ENCODE measurements around the gene CITED2.
A peak's percentile ranks its signal among the peaks of the same experiment; 100 is the strongest.

CITED2 gene

DNA sequence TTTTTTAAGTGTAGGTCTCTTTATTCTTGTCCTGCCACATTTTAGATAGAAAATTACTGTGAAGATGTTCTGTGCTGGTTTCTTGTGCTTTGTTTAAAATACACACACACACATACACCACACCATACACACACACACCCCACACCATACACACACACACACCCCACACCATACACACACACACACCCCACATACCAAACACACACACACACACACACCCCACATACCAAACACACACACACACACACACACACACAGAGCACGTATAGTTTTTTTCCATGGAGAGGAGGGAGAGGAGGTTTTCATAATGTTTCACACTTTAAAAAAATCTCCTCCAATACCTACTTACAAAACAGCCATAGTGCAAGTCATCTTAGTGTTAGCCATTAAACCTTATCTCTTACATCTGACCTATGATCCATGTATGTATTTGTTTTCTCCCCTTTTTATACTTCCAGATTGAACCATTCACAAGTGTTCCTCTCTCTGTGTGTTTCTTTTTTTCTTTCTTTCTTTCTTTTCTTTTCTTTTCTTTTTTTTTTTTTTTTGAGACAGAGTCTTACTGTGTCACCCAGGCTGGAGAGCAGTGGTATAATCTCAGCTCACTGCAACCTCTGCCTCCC lies 19.7 kb upstream of the CITED2 start:
- H3K9me3 Mint-ChIP-seq, result no peaks in the 10 kb centered on the region
- no peaks in the 10 kb centered on the region for H3K27me3 Mint-ChIP-seq
- no peak overlapping the region for H3K4me3 Mint-ChIP-seq
- H3K27ac Mint-ChIP-seq, result no peak overlapping the region
- no peaks in the 10 kb centered on the region for H3K4me1 Mint-ChIP-seq
- H3K36me3 Mint-ChIP-seq, result no peaks in the 10 kb centered on the region

DNA sequence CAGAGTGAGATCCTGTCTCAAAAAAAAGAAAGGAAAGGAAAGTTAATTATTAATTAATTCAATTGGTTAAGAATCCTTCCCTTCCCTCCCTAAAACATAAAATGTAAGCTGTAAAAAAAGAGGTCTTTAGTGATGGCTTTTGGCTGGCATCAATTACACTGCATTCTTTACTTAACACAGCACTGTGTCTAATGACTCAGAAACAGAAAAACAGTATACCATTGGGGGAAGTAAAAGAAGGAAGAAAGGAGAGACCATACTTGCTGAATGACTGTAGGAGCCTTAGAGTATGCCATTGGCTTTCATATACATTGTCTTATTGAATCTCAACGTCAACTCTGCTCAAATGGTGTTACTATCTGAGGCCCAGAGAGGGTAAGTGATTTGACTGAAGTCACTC lies 18.3 kb upstream of the CITED2 start:
- H3K4me3 Mint-ChIP-seq, result no peak overlapping the region
- no peaks in the 10 kb centered on the region for H3K27me3 Mint-ChIP-seq
- H3K27ac Mint-ChIP-seq, result no peak overlapping the region
- H3K9me3 Mint-ChIP-seq, result no peaks in the 10 kb centered on the region
- H3K4me1 Mint-ChIP-seq, result no peaks in the 10 kb centered on the region
- H3K36me3 Mint-ChIP-seq, result no peaks in the 10 kb centered on the region

DNA sequence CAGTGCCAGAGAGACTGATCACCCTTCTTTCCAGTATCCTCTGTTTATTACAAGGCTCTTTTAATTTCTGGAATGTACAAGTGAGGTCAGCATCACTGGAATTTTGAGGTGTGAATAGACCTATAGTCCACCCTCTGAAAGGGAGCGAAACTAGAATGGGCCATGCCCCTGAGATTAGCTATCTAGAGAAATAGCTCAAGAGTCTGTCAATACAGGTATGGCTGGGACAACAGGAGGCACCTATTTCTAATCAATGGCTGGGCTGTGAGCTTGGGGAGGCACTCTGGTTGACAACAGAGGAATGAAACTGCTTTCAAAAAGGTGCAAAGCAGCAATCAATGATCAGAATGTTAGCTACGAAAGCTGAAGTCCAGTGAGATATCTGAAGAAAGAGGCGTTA lies 17.3 kb upstream of the CITED2 start:
- Mint-ChIP-seq H3K27me3 (no peaks in the 10 kb centered on the region), H3K27ac (no peak overlapping the region), H3K4me3 (no peak overlapping the region), H3K4me1 (no peaks in the 10 kb centered on the region), H3K9me3 (no peaks in the 10 kb centered on the region), H3K36me3 (no peaks in the 10 kb centered on the region)

DNA sequence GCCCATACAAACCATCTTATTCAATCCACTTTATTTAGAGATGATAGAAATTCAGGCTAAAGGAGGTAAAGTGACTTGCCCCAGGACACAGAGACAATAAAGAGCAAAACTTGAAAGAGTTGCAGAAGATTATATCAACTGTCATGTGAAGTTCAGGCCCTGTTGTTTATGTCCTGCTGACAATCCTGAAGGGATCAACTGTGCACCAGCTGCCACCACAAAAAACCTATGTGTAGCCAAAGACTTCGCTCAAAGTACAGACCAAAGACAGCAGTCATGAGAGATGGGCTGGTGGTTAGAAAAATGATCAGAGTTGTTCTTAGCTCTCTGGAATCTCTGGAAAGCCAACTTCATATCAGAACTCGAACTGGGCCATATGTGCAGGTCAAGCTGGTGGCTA lies 16.0 kb upstream of the CITED2 start:
- H3K27ac Mint-ChIP-seq, result no peak overlapping the region
- H3K27me3 Mint-ChIP-seq, result no peaks in the 10 kb centered on the region
- H3K9me3 Mint-ChIP-seq, result no peaks in the 10 kb centered on the region
- H3K36me3 Mint-ChIP-seq, result no peaks in the 10 kb centered on the region
- H3K4me1 Mint-ChIP-seq, result no peaks in the 10 kb centered on the region
- no peak overlapping the region for H3K4me3 Mint-ChIP-seq

DNA sequence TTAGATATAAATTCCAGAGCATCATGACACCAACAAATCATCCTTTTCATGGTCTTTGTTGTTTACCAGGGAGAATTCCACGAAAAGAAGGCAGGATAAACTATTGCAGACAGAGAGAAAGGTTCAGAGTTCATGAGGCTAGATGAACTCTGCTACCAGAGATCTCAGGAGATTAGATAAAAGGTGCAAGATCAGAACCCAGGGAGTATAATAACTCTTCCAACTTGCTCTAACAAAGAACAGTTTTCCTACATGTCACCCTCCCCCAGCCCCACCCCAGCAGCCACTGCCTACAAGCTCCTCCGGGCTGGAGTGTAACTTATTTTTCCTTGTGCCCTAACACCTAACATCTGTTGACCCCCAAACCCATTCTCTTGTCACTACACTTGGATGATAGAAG lies 13.9 kb upstream of the CITED2 start:
- no peak overlapping the region for H3K4me3 Mint-ChIP-seq
- no peak overlapping the region for H3K27ac Mint-ChIP-seq
- H3K36me3 Mint-ChIP-seq, result no peaks in the 10 kb centered on the region
- no peaks in the 10 kb centered on the region for H3K9me3 Mint-ChIP-seq
- no peaks in the 10 kb centered on the region for H3K27me3 Mint-ChIP-seq
- H3K4me1 Mint-ChIP-seq, result no peaks in the 10 kb centered on the region

DNA sequence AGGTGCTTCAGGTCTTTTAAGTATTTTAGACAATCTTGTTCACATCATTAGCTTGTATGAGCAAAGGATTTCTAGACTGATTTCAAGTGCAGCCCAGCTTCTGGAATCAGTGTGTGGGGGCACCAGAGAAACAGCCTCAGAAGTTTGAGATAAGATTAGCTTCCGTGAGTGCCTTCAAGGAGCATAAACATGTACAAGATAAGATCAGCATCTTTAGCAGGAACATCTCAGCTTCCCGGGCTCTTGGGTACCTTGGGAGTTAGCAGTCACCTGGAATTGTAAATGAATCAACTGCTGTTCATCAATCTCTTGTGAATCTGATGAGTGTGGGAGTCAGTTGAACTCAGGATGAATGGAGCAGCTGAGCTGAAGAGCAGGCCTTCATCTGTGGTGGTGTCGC lies 12.0 kb upstream of the CITED2 start:
- Mint-ChIP-seq H3K4me3 (no peak overlapping the region), H3K9me3 (no peaks in the 10 kb centered on the region), H3K4me1 (no peaks in the 10 kb centered on the region), H3K27ac (no peak overlapping the region), H3K27me3 (peaks cover 1% of the 10 kb centered on the region), H3K36me3 (peaks cover 2% of the 10 kb centered on the region)

DNA sequence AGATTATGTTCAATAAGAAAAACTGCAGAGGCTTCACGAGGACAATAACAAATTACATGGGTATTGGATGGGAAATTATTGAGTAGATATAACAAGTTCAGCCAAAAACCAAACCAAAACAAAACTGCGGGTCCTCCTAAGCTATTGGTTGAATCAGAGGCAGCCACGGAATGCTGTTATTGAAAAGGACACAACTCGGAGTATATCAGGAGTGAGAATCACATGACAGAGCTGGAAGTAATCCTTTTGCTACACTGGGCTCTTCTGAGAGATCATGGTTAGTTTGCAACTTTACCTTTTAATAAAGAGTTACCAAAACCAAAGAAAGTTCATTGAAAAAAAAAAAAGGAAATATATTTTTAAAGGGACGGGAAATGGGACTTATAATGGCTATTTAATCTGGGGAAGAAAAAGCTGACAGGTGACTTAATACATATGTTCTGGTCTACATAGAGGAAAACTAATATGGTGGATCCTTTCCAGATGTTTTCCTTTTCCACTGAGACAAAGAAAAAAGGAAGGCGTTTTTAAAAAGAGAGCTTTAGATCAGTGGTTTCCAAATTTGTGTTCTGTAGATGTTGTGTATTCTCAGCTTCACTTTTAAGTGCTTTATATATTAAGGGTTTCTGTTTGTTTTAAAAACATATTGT lies 6.9 kb upstream of the CITED2 start:
- Mint-ChIP-seq H3K4me1 (peaks cover 4% of the 10 kb centered on the region), H3K27ac (no peak overlapping the region), H3K36me3 (peaks cover 2% of the 10 kb centered on the region), H3K9me3 (no peaks in the 10 kb centered on the region), H3K27me3 (peaks cover 1% of the 10 kb centered on the region), H3K4me3 (no peak overlapping the region)

DNA sequence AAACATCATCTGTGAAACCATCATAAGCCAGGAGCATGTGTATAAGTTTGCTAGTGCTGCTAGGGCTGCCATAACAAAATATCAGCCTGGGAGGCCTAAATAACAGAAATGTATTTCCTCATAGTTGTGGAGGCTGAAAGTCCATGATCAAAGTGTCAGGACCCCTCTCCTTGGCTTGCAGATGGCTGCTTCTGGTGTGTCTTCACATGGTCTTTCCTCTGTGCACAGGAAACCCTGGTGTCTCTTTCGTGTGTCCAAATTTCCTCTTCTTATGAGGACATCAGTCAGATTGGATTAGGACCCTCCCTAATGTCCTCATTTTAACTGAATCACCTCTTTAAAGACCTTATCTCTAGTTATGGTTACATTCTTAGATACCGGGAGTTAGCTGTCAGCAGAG lies 6.2 kb upstream of the CITED2 start:
- Mint-ChIP-seq H3K4me3 (no peak overlapping the region), H3K9me3 (no peaks in the 10 kb centered on the region), H3K27me3 (peaks cover 1% of the 10 kb centered on the region), H3K27ac (no peak overlapping the region), H3K4me1 (peaks cover 12% of the 10 kb centered on the region), H3K36me3 (peaks cover 2% of the 10 kb centered on the region)

DNA sequence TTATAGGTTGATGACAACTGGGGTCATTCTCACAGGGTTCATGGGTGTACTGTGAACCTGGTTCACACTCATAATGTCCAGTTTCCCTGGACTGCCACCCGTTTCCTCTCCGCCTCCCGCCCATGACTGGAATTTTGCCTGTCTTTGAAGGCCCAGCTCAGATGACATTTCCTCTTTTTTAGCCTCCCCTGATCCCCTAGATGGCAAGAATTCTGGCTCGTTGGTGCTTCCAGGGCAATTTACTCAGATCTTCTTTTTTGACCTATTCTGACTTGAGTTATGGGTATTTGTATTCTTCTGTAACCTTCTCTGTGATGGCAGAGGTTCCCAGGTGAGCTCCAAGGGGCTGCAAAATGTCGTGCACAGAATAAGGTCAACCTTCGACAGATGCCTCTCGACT lies 5.7 kb upstream of the CITED2 start:
- Mint-ChIP-seq H3K9me3 (no peaks in the 10 kb centered on the region), H3K4me3 (no peak overlapping the region), H3K4me1 (peaks cover 15% of the 10 kb centered on the region), H3K36me3 (peaks cover 2% of the 10 kb centered on the region), H3K27me3 (peaks cover 1% of the 10 kb centered on the region), H3K27ac (no peak overlapping the region)

DNA sequence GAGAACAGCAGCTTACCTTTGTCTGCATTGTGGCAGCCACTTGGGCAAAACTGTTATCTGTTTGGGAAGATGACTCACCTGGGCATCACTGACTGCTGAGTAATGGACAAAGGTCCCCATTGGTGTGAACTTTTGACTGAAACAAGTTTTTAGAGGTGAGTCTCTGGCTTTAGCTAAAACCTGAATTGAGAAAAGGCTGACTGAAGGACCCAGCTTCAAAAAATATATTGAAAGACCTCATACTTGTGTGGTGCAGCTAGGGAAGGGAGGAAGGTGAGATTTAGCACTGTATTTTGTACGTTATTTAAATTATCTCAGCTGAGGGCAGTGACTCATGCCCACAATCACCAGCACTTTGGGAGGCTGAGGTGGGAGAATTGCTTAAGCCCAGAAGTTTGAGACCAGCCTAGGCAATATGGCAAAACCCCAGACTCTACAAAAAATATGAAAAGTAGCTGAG lies 4.5 kb upstream of the CITED2 start:
- Mint-ChIP-seq H3K4me3 (no peak overlapping the region), H3K36me3 (peaks cover 5% of the 10 kb centered on the region), H3K9me3 (no peaks in the 10 kb centered on the region), H3K4me1 (peaks cover 19% of the 10 kb centered on the region), H3K27ac (no peak overlapping the region), H3K27me3 (peaks cover 1% of the 10 kb centered on the region)

DNA sequence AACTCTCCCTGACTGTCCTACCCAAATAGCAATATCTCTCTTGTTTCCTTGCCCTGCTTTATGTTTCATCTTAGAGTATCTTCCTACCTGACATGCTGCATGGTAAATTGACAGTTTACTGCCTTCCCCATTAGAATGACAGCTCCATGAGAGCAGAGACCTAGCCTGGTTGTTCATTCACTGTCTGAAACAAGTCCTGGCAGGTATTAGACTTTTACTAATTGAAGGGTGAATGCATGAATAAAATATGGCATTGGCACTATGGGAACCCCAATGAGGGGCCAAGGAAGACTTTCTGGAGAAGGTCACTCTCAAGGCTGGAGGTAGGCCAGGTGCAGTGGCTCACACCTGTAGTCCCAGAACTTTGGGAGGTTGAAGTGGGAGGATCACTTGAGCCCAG lies 3.8 kb upstream of the CITED2 start:
- no peak overlapping the region for H3K4me3 Mint-ChIP-seq
- peaks cover 19% of the 10 kb centered on the region for H3K4me1 Mint-ChIP-seq
- no peaks in the 10 kb centered on the region for H3K9me3 Mint-ChIP-seq
- H3K27ac Mint-ChIP-seq, result no peak overlapping the region
- H3K36me3 Mint-ChIP-seq, result peaks cover 5% of the 10 kb centered on the region
- H3K27me3 Mint-ChIP-seq, result peaks cover 1% of the 10 kb centered on the region

DNA sequence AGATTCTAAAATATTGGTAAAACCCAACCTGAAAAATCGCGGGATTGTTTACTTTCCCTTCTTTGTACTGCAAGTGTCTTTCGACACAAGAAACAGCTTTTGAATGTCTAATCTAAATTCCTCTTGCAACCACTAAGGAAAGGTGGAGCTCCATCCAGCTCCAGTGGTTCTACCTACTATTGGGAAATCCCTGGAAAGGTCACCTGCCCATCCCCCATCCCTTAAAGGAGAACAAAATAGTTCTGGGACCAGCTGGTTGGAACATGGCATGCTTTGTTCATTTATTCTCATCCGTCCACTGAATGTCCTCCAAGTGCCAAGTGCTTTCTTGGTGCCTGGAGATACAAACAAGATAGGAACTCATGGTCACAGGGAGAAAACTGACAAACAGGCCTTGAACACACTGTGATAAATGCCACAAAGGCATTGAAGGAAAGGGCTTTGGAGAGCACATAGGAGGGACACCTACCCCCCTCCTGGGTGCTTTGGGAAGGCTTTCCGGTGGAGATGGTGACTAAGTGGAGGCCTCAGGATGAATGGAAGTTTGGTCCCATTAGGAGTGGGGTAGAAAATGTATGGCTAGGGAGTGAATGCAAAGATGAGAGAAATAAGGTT lies 2.3 kb upstream of the CITED2 start:
- H3K4me3 Mint-ChIP-seq, result peak overlapping the region; percentile 100
- H3K9me3 Mint-ChIP-seq, result no peaks in the 10 kb centered on the region
- H3K27ac Mint-ChIP-seq, result peak overlapping the region; percentile 60
- H3K36me3 Mint-ChIP-seq, result peaks cover 6% of the 10 kb centered on the region
- H3K4me1 Mint-ChIP-seq, result peaks cover 23% of the 10 kb centered on the region
- no peaks in the 10 kb centered on the region for H3K27me3 Mint-ChIP-seq

DNA sequence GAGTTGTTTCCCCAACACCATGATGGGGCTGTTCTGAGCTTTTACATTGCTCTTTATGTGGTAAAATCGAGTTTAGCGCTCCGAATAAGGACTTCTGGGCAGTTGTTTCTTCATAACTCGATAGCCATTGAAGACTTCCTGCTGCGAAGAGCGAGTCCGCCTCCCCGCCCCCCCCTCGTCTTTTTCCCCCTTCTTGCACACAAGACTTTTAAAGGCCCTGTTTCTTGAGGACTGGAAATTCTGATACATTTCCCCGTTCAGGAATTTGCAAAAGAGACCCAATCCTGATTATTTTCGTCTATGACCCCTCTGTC lies 1.5 kb upstream of the CITED2 start:
- peak overlapping the region; percentile 99 for H3K27ac Mint-ChIP-seq
- H3K9me3 Mint-ChIP-seq, result no peaks in the 10 kb centered on the region
- H3K4me1 Mint-ChIP-seq, result peaks cover 31% of the 10 kb centered on the region
- H3K4me3 Mint-ChIP-seq, result peak overlapping the region; percentile 100
- H3K27me3 Mint-ChIP-seq, result no peaks in the 10 kb centered on the region
- H3K36me3 Mint-ChIP-seq, result peaks cover 6% of the 10 kb centered on the region

DNA sequence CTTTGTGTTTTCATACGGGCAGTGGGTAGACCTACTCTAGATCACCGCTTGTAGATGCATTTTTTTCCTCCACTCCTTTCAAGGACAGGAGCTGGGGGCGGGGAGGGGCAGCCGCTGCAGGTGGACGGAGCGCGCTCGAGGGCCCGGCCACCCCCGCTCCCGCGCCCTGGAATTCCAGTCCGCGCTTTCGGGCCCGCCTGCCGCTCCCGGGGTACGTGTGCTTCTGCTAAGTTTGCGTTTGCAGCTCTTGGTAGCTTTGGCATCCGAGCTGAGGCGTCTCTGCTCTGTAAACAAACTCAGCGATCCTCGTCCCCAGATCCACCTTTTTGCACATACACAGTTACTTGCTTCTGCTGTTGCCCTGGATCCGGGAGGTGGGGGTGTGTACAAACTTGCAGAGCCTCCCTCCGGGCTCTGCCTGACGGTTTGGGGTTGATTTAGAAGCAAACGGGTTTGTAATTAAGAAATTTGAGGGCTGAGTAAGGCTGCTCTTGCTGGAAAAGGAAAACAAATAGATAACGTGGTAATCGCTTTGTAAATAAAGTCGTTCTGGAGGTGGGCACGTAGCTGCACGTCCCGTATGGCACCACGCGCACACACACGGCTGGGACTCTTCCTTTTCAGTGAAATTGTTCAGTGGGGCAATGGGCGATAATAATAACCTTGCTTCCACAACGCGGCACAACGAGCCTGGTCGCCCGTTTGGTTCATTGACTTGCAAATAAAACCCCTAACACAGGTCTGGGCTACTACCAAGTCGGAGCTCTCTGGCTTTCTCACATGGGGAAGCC lies 973 bp upstream of the CITED2 start:
- peaks cover 36% of the 10 kb centered on the region for H3K4me1 Mint-ChIP-seq
- peak overlapping the region; percentile 99 for H3K27ac Mint-ChIP-seq
- H3K36me3 Mint-ChIP-seq, result peaks cover 6% of the 10 kb centered on the region
- no peaks in the 10 kb centered on the region for H3K9me3 Mint-ChIP-seq
- H3K4me3 Mint-ChIP-seq, result peak overlapping the region; percentile 100
- H3K27me3 Mint-ChIP-seq, result no peaks in the 10 kb centered on the region

DNA sequence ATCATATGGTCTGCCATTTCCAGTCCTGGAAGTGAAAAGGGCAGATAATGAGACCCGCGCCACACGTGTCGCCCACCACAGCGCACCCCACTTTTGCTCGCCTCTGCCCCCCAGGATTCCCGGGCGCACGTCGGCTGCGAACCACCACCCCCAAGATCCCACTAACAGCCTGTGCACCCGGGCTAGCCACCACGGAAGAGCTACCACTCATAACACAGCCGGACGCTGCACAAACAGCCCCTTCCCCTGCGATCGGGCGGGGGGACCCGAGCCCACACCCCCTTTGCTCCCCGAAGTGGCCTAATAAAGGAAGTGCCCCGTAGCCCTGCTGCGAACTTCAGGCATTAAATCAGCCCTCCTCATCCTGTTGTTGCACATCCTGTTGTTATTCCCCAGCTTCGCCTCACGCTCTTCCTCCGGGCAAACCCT lies 506 bp downstream of the CITED2 start:
- H3K4me3 Mint-ChIP-seq, result peak overlapping the region; percentile 100
- H3K27me3 Mint-ChIP-seq, result no peaks in the 10 kb centered on the region
- peaks cover 50% of the 10 kb centered on the region for H3K4me1 Mint-ChIP-seq
- no peaks in the 10 kb centered on the region for H3K9me3 Mint-ChIP-seq
- peaks cover 6% of the 10 kb centered on the region for H3K36me3 Mint-ChIP-seq
- H3K27ac Mint-ChIP-seq, result peak overlapping the region; percentile 100

Data from activated naive CD4-positive, alpha-beta T cell treated with anti-CD3 and anti-CD28 coated beads, Interleukin-2, amount 50 U/mL, for 24 hours (primary cell).